D721Med (cell line): ENCODE results near the gene GALNS.

Experiments
- DNase-seq: peaks from one replicate; pipeline ENCODE4 v3.0.0; 2011; ENCODE audit warnings: low spot score; ENCODE audit not compliant: insufficient read length
- FAIRE-seq: peaks from 2 replicates; lab custom pipeline; 2011; peaks lifted over from hg19 to GRCh38; lab: Jason Lieb, UNC
- TF ChIP-seq, protein P1 (sequence below): IDR thresholded peaks from 2 replicates; pipeline ENCODE4 v1.5.1; 2012; ENCODE audit warnings: mild to moderate bottlenecking, control low read depth; ENCODE audit not compliant: insufficient read depth; ENCODE audit errors: missing control alignments

Gene GALNS

DNA sequence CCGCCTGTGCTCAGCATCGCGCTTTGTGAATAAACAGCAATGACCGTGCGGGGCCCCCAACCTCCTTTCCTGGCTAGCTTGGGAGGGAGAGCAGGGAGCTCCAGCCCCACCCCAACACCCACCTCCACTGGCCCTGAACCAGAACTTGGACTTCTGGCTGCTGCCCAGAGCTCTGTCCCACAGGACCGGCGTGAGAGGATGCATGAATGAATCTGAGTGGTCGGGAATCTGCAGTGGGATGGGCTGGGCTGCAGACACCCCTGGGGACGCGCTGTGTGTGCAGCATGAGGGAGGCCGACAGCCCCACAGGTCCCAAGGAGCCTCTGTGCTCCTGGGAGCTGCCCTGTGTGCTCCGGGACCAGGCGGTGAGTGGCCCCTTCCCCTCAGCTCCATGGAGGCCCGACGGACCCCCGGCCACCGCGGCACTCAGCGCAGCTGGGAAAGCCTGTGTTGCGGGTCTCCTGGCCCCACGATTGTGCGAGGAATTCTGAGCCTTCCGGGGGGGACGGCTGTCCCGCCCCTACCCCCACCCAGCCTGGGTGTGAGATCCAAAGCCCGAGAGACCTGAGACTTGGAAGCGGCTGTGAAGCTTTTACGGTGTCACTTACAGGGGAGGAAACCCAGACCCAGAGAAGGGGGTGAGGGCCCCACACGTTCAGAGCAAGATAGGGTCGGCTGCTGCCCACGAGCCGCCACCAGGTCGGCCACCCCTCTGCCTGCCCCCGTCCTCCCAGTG lies 77.2 kb downstream of the GALNS start:
- DNase-seq (no peak), FAIRE-seq (no peak)
- TF ChIP-seq, protein P1, sequence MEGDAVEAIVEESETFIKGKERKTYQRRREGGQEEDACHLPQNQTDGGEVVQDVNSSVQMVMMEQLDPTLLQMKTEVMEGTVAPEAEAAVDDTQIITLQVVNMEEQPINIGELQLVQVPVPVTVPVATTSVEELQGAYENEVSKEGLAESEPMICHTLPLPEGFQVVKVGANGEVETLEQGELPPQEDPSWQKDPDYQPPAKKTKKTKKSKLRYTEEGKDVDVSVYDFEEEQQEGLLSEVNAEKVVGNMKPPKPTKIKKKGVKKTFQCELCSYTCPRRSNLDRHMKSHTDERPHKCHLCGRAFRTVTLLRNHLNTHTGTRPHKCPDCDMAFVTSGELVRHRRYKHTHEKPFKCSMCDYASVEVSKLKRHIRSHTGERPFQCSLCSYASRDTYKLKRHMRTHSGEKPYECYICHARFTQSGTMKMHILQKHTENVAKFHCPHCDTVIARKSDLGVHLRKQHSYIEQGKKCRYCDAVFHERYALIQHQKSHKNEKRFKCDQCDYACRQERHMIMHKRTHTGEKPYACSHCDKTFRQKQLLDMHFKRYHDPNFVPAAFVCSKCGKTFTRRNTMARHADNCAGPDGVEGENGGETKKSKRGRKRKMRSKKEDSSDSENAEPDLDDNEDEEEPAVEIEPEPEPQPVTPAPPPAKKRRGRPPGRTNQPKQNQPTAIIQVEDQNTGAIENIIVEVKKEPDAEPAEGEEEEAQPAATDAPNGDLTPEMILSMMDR = no peak

DNA sequence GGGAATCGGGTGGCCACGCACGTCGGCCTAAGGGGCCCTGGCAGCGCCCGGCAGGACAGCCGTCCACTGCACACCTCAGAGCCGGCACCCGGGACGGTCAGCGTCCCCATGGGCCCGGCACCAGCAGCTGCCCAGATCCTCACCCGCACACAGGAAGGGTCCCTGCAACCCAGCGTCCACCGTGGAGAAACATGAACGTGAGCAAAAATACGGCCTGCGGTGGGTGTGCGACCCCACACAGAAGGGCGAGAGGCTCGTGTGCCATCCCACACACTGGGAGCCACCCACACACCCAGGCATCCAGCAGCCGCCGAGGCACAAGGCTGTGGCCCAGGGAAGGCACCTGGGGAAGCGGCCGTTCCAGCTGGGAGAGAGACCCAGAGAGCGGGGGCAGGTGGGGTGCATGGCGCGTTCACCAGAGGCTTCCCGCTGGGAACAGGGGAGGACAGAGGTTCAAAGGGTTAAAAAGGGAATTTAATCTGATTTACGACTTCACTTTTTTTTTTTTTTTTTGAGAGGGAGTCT lies 78.1 kb downstream of the GALNS start:
- DNase-seq = no peak
- TF ChIP-seq, protein P1 = no peak
- no peak for FAIRE-seq

DNA sequence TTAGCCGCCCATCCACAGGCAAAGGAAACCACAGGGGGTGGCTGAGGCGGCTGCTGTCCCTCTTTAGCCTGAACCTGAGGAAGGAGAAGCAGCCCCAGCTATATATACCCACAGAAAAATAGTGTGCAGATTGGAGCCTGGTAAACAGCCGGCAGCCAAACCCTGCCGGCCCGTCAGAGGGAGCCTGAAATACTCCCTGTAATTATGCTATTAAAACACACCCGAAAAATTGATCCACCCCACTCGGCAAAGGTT lies 78.5 kb downstream of the GALNS start:
- DNase-seq (no peak), FAIRE-seq (no peak)

DNA sequence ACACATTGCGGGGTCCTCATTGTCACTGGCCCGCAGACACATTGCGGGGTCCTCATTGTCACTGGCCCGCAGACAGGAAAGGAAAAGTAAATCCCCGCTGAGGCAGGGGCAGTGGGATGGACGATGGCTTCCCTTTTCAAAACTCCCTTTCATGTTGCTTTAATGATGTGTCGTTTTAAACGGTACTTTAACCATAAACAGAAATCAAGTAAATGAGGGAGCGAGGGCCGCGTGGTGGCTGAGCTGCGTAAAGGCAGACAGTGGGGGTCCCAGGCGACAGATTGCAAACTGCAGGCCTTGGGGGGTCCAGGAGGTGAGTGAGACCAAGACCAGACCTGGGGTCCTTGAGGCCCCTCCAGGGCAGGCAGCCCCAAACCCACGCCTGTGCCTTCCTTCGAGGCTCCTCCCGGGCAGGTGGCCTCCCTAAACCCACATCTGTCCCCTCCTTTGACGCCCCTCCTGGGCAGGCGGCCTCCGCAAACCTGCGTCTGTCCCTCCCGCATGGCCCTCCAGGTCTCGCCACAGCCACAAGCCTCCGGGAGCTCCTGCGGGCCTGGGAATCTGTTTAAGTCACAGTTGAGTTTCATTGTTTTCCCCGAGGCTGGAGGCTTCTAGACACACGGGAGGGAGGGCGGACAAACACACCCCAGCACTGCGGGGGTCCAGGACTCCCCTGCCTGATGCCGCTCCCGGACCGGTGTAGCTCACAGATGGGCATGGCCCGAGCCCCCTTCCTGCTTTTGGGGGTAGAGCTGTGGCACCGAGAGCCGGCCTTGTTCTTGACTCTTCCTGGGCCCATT lies 79.1 kb downstream of the GALNS start:
- FAIRE-seq (no peak), DNase-seq (no peak)
- TF ChIP-seq, protein P1 = no peak

More for the DNA sequence above, 78.5 kb downstream of the GALNS start:
- TF ChIP-seq, protein P1 = no peak

DNA sequence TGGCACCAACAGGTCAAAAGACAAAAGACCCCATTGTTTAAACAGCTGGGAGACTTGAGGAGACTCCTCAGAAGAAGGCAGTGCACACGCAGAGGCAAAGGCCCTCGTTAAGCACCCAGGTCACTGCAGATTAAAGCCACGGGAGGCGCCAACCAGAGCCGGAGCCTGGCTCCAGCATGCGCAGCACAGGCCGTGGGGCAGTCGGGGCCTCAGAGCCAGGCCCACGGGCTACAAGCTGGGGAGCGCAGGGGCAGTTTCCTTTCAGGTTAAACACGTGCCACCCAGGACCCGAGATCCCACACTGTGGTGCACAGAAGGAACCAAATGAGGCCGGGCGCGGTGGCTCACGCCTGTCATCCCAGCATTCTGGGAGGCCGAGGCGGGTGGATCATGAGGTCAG lies 80.9 kb downstream of the GALNS start:
- TF ChIP-seq, protein P1 = no peak
- FAIRE-seq = no peak
- DNase-seq = no peak

DNA sequence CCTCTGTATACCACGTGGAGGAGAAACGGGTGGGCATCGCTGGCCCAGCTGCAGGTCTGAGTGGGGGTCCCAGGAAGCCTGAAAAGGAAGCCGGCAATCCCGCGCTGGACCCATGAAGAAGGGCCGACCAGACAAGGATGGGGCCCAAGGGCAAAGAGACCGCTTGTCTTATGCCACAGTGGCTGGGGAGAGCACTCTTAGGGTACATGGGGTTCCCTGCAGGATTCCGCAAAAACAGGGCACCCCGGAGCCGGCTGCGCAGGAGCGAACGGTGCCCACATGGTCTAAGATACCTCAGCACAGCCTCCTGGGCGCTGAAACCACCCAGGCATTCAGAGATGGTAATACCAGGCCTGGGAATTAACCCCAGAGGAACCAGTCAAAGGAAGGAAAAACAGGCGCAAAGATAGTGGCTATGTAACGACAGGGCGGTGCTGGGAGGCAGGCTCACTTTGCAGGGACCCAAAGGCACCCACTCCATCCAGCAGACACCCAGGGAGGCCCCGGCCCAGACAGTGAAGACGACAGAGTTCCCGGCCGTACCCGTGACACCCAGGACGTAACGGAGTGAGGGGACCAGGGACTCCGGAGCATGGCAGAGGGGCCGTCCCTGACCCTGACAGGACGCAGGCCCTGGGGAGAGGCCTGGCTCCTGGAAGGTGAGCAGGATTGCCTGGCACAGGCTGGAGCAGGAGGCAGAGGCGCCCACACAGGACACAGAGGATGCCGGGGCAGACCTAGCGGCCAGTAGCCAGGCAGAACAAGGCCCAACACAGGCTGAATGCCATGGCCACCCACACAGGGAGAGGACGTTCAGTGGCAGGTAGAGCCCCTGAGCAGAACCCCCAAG lies 82.0 kb downstream of the GALNS start:
- no peak for FAIRE-seq
- DNase-seq = no peak
- TF ChIP-seq, protein P1 = no peak
